T-helper 22 cell (primary cell): ENCODE results near the gene NOC3L.

Experiments used
- DNase-seq: peaks from one replicate; pipeline ENCODE4 v3.0.0-alpha.2; 2020; ENCODE audit warnings: low read depth

NOC3L gene

GRCh38 chr10:94300042-94300441, 62.7 kb downstream of the NOC3L start:
- DNase-seq: no peak

GRCh38 chr10:94299417-94299816, 63.3 kb downstream of the NOC3L start:
- DNase-seq: no peak

GRCh38 chr10:94294168-94294567, 68.6 kb downstream of the NOC3L start:
- no peak for DNase-seq

- no peak for DNase-seq
Measured at GRCh38 chr10:94293354-94293753, 69.4 kb downstream of the NOC3L start.

- DNase-seq: no peak
Measured at GRCh38 chr10:94292434-94293090, 70.2 kb downstream of the NOC3L start.

GRCh38 chr10:94288361-94289101, 74.2 kb downstream of the NOC3L start:
- no peak for DNase-seq

- DNase-seq: no peak
Measured at GRCh38 chr10:94287336-94287735, 75.4 kb downstream of the NOC3L start.

- no peak for DNase-seq
Measured at GRCh38 chr10:94286901-94287300, 75.8 kb downstream of the NOC3L start.

- DNase-seq: no peak
Measured at GRCh38 chr10:94285271-94285670, 77.5 kb downstream of the NOC3L start.
